Measurements from ENCODE around the gene SYCP2L.
"Not testable (repeated sequence)": the region's sequence is repeated elsewhere in the genome, so short reads cannot be mapped to it uniquely, and the experiment has no call there.

DNA sequence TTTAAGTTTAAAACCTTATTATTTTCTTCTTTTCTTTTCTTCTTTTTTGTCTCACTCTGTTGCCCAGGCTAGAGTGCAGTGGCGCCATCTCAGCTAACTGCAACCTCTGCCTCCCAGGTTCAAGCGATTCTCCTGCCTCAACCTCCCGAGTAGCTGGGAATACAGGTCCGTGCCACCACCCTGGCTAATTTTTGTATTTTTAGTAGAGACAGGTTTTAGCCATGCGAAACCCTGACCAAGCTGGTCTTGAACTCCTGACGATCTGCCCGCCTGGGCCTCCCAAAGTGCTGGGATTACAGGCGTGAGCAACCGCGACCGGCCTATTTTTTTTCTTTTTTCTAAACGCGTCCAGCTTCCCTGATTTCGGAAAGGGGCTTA is 4.6 kb upstream of the SYCP2L start:
- TF ChIP-seq RBM39 (optimal IDR thresholded peaks at IDR 0.05; ENCODE audit: low read depth, low read length); POLR2A (conservative IDR thresholded peaks at IDR 0.05); MCM5 (IDR thresholded peaks at IDR 0.05; ENCODE audit: low read depth): not testable (repeated sequence)
